Stimulated activated CD4-positive, alpha-beta T cell treated with anti-CD3 and anti-CD28 coated beads, TNF-alpha, amount 100 ng/mL, for 24 hours (primary cell): ENCODE data around the gene NFYA.

Source experiments
- DNase-seq, 3 experiments: peaks; one replicate each; pipeline ENCODE4 v3.0.0-alpha.2; 2020; ENCODE audit warnings: low read depth in 3 of 3

NFYA gene

DNA sequence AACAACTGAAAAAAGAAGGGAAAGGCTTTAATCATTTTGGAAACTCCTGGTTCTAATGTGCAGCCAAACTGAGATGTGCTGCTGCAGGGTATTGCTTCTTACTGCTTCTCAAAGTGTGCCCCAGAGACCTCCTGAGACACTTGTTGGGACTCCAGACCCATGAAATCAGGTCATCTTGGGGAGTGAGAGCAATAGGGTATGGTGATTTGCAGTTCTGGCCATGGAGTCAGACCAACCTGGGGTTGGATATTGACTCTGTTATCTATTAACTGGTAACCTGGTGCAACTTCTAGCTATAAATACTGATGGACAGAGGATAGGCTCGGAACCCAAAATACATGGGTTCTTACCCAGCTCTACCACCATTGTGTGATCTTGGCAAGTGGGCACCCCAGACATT is 26.7 kb upstream of the NFYA start:
- DNase-seq, result no peak

DNA sequence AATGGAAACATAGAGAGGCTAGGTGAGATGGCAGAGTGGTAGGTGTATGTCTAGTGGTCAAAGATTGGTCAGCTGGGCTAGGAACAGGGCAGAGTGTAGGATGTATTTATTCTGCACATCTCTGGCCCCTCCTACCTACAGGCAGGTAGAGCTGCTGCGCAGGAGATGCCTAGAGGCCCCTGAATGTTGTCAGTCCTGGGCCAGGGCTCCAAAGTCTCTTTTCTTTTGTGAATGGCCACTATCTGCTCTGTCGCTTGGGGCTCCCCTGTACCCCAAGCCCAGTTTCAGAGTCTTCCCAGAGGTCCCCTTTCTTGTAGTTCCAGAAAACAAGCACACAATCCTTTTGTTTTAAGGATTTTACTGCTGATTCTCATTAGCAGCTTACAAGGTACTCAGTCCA is 25.5 kb upstream of the NFYA start:
- DNase-seq, result no peak

DNA sequence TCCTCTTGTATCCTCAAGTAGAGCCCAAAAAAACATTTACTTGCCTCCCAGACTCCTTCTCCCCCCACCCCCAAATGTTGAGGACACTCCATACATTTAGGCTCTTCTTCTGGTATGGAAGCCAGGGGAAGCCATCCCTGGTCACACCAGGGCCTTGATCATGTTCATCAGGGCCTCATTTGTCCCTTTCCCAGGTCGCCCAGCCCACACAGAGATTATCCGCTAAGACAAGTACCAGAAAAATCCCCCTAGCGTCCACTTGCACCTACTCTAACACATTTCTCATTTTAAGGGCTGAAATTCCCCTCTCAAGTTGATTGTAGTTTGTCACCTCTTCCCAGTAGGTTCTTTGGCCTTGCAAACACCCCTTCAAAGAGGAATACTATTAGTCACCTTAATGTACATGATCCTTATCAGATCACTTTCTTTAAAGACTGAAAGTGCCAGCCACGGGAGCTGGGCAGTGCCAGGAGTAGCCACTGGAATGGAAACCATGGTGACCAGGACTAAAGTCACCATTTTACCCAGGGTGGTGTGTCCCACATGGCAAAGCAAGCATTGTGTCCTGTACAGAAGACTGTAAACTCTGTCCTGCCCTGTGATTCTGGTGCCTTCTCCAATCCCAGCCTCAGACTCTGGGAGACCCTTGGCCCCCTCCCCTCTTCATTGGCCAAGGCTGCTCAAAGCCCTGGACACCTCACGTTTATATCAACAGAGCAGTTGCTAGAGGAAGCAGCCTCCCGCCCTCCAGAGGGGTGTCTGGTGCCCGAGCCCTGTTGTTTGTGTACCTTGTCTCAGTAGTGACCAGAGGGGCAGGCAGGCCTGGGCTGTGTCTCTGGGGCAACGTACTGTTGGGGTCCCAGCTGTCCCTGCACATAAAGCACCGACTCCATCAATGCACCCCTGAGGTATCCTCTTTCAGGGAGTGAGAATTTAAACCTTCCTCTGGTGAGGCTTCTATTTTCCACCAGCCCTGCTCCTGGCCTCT is 24.7 kb upstream of the NFYA start:
- DNase-seq, result no peak

DNA sequence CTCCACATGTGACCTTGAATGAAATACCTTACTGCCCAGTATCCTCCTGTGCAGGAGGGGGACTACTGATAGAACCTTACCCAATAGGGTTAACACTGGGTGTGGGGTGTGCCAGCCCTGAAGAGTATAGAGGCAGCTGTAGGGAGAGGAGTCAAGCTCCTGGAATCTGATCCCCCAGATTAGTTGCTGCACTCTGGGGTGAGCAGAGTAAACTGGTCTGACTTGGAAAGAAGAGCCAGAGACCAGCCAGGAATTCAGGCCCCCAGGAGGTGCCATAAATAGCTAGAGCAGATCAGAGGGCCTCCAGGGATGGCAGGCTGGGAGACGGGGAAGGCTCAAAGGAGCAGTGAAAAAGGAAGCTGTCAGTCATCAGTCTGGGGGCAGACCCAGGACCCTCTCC is 23.3 kb upstream of the NFYA start:
- no peak for DNase-seq

DNA sequence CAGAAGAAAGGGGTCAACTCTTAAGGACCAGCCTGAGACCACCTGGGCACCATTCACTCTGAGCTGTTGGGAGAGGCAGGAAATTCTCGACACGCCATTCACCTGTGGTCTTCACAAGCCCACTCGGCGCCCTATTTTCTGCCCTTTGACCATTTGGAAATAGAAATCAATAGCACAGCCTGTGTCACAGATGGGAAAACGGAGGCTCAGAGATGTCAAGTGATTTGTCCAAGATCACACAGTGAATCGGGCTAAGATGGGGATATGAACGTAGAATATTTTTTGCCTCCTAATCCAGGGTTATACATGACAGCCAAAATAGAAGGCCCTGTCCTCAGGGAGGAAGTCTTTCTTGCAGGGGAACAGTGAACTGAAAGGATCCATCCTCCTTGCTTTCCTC is 22.8 kb upstream of the NFYA start:
- no peak for DNase-seq

DNA sequence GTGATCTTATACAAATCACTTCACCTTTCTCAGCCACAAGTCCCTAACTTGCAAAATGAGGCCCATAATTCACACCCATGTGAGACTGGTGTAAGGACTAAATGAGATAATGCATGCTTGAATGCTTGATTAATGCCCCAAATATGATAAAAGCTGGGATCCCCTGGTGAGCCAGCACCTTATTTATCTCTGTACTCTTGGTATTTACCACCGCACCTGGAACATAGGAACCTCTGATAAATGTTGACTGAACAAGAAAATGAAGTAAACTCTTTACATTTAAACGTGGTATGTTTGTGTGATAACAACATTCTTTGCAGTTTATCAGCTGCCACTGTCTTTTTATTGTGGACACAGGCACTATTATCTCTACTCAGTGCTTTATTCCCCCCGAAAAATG is 22.2 kb upstream of the NFYA start:
- no peak for DNase-seq

DNA sequence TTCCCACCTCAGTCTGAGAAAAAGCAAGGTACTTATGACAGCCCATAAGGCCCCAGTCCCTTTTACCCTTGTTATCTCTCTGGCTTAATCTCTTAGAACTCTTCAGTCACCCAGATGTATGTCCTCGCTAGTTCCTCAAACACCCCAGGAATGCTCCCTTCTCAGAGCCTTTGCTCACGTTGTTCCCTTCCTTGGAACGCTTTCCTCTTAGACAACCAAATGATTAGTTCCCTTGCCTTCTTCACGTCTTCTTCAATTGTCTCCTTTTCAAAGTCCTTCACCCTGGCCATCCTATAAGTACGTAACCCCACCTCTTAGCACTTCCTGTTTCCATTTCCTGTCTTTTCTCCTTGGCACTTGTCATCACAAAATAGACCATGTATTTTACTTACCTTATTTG is 20.9 kb upstream of the NFYA start:
- no peak for DNase-seq

DNA sequence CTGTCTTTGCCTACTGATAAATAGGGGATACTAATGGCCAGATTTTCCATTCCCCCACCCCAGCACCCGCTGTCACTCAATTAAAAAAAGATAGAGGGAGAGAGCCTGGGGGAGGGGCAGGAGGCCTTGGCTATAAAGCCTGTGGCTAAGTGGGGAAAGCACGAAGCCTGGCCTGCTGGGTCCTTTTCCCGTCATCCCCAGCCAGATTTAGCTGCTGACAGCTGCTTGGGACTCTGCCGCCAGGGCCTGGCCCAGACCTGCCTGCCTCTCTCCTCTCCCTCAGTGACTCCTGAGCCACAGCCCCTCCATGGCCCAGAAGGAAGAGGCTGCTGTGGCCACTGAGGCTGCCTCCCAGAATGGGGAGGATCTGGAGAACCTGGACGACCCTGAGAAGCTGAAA is 19.7 kb upstream of the NFYA start, which contains the start of gene APOBEC2:
TSS of gene APOBEC2 (plus strand) at position 162 of the 400 bp plus-strand sequence. CDS start at position 308, 146 bp downstream.
- no peak for DNase-seq

DNA sequence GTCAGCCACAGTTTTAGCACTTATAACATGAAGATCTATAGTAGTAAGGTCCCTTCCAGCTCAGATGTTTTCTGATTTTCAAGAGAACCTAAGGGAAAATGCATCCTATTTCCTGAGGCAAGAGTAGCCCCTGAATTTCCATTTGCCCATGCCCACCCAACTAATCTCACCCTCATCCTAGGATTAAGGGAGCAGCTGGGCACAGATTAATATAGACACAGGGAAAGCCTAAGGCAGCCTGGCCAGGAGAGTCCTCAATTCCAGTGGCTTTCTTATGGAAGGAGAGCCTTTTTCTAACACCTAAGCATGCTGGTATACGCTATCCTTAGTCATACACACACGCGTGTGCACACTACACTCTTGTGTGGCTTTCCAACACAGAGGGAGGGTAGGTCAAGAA is 18.3 kb upstream of the NFYA start:
- no peak for DNase-seq

DNA sequence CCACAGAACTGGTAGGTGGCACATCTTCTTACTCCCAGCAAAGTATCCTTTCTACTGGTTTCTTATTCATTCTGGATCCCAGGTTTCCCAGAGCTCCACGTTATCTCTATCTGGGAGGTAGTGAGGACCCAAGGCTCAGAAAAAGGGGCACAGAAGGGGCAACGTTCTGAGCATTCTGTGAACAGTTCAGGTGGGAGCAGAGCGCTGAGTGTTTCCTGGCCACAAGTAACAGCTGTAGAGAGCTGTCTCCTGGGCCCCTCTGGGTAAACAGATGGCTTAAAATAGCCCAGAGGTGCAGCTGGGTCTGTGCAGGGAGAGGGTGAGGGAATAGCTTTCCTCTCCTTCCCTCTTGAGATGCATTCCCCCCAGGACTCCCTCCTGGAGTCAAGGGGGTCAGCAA is 17.6 kb upstream of the NFYA start:
- DNase-seq, result no peak

DNA sequence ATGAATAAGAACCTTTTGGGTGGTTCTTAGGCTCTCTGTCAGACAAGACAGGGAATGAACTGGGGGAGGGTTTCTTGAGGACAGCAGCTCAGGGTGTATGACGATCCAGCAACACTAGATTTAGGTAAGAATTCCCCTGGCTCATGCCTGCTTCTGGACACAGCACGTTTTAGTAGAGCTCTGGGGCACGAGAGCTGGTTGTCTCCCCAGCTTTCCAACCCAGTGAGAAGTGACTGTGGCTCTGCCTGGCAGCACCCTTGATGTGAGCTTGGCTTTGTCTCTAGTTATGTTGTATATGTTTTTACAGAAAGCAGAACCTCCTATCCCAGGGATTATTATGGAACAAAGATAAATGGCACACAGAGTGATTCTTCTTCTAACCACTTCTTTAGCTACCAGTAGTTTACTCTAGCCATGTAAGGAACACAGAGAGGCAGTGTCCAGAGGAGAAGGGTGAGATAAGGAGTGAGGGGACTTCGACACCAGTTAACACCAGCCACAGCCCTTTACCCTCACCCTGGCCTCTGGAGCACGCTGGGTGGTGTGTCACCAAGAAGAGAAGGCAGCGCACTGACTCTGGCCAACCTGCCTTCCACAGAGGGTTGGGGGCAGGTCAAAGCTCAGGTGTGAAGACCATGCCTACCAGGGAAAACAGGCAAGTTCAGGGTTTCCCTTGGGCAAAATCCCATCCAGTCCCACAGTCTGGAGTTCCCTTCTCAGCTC is 15.8 kb upstream of the NFYA start:
- no peak for DNase-seq

DNA sequence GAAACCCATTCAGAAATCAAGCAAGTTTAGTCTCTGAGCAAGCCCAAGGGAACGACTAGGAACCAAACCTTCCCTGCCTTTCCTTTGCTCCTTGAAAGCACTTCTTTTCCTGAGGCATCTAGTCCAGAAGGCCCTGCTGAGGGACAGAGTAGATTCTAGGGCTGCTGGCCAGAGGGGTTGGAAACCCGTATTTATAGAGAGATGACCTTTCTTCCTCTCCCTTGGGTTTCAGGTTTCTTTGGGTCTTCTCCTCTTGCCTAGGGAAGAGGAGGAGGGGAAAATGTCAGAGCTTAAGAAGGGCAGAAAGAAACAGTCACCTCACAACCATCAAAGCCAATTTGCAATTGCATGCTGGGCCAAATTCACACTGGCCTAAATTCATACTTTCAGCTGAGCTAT is 14.0 kb upstream of the NFYA start:
- no peak for DNase-seq

DNA sequence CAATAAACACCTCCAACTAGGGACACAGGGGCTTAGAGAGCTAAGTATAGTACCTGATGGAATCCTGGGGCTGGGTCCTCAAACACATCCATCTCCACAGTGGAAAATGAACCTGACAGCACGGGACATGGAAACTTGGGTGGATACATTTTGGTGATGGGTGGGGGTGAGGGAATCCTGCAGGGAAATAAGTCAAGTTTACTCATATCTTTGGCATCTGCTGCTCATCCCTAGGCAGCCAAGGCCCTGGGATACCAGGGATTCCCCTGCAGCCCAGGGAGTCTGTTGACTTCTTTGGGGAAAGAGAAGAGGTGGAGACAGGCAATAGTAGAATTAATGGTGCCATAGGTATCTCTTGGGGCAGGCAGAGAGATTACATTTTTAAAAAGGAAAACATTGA is 13.2 kb upstream of the NFYA start:
- no peak for DNase-seq

DNA sequence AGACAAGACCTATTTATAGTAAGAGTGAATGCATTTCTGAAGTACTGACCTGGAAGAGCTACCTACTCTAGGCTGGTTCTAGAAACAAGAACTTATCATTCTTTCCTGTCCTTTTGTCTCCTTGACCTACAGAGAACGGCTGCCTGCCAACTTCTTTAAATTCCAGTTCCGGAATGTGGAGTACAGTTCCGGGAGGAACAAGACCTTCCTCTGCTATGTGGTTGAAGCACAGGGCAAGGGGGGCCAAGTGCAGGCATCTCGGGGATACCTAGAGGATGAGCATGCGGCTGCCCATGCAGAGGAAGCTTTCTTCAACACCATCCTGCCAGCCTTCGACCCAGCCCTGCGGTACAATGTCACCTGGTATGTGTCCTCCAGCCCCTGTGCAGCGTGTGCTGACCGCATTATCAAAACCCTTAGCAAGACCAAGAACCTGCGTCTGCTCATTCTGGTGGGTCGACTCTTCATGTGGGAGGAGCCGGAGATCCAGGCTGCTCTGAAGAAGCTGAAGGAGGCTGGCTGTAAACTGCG is 11.5 kb upstream of the NFYA start:
- no peak for DNase-seq

DNA sequence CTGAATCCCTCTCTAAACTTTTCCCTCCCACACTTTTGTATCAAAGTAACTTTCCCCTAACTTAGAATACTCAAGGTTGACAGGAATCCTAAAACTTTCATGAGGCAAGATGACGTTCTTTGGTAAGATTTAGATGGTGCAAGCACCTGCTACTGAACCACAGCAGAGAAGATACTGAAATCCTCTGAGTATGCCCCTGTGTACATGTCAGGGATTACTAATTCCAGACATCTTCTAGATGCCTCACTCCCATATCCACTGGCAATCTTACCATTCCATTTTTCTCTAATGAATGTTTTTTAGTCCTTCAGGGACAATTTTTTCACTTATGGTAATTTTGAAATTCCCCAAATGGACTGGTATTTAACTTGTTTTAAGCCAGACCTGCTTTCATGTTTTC is 10.7 kb upstream of the NFYA start:
- DNase-seq, result no peak

DNA sequence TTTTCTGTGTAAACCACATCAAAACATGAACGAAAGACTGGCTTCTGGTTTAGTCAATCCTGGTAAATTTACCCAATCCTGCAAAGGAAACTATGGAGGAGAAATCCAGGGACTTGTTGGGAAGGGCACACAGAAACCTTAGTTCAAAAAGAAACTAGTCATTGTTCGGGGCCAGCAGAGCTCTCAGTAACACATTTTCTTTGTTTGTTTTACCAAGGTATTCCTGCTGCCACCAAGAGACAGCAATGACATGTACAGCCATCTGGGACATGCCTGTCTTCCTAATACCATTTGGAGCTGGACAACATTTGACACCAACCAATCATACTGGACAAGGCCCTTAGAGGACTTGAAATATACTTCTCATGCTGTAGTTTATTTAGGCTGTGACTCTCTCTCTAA is 8.9 kb upstream of the NFYA start:
- no peak for DNase-seq

DNA sequence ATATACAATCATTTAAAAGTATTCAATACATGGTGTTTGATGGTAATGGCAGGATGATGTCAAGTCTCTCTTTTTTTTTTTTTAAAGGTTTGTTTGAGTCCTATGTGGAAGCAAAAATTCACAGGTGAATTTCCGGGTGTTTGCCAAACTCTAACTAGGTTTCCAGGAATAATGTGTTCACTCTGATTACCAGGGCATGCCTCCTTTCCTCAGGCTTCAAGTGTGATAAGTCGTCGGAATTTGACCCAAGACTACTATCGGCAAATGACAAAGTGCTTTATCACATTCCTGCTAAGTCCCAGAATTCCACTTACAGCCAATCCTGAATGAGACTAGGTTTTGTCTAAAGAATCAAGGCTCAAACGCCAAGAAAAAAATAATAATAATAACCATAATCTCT is 7.9 kb upstream of the NFYA start:
- no peak for DNase-seq

DNA sequence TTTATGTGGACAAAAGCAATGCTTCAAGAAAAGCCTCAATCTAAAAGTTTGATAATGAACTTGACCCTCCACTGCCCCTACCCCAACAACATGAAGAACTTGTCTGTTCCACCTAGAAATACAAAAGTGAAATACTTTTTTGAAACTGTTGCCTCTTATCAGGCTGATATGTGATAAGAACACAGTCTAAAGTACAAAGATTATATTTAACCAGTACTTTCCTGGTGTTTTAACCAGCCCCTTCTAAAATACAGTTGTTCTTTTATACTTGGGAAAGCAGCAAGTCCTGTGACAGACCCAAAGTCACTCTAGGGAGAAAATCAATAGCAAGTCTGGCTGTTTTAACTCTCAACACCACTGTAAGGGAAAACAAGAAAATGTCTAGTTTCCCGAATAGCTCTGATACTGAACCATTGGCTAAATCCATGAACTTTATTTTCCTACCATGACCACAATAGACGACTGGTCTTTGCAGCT is 7.2 kb upstream of the NFYA start:
- no peak for DNase-seq

DNA sequence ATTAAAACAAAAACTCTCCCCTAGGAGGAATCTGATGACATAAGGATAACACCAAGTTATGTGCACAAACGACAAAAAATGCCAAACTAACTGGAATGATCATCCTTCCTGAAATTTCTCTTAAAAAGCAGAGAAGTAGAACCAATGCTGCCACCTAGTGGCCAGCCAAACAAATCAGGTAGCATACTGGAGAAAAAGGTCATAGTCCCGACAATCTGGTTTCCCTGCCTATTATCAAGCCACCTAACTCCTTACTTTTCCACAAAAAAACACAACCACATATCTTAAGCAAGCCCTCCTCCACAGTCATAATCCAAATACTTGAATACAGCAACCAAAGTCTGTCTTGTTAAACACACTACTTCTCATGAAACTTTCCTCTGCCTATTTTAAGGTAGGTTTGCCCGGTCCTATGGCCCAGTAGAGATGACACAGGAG is 5.9 kb upstream of the NFYA start:
- DNase-seq, result peak; percentile 27 to 49 (median 41)

DNA sequence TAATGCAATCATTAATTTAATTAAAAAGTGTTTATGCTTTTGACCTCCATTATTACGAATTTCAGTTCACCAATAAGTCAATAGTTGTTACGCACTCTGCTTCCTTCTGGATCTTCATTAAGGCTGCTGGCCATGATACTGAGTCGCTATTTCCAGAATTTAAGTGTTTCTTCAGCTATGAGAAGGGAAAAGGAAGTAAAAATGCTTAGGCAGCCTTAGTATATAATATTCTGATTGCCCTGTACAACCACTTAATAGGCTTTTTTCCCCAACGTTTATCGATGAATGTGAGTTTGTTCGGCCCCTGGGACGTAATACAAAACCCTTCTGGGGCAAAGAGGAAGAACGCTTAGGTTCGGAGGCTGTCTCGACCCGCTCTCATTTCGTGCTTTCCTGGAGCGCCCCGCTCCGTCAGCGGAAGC is 1.3 kb upstream of the NFYA start:
- DNase-seq, result peak in 1 of 3 experiments; percentile 67

DNA sequence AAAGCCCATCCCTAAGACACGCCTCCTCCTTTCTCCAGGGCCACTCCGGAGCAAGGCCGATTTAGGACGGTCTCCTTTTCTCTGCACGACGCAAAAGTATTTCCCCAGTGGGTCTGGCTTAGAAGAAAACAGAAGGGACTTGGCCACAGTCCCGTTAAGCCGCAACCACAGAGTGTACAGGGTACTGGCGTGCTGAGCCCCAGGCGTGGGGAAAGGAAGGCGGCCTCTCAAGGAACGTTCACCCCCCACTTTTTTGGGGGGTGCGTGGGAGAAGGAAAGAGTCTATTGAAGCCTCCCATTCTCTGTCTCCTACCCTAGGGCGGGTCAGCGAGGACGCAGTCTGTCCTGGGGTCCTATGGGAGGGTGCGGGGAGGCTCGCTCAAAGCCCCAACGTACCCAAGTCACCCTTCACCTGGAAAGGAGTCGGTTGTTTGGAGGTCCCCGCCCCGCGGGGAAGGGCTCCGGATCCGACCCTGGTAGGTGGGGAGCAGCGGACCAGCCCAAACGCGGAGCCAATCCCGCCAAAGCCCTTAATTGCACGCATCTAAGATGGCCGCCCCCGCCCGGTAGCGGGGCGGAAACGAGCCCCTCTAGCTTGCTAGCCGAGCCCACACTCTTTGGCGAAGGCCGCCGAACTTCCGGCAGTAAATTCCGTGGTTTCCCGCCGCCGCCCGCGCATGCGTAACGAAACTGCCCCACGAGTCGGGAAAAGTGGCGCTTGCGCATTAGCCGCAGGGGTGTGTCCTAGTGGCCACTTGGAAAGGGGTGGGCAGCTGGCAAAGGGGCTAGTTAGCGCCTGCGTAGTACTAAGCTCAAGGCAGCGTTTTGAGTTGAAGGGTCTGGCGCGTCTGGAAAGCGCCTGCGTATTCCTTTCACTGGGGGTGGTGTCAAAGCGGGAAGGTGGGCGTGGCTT is 595 bp upstream of the NFYA start, which contains the start of gene OARD1:
TSS of gene OARD1 (minus strand) at position 434 of the 913 bp plus-strand sequence. CDS start 722 bp downstream, outside the sequence.
- DNase-seq, result peak; percentile 99 to 100 (median 100)
